Measurements from ENCODE around the gene HYAL4.
"Not testable (repeated sequence)": the region's sequence is repeated elsewhere in the genome, so short reads cannot be mapped to it uniquely, and the experiment has no call there.

HYAL4 gene

GRCh38 chr7:123821320-123821719 is 23.6 kb upstream of the HYAL4 start:
- in situ Hi-C loops (cut with HindIII; ENCODE audit: low sequenced_read_pairs): no loop called here
- no peak for TF ChIP-seq CTCF (IDR thresholded peaks at IDR 0.05; ENCODE audit: low read depth, low read length, missing control alignments)
- H3K4me3 ChIP-seq (ENCODE audit: low read depth, low read length): no peak overlapping the region
- no peak for DNase-seq (ENCODE audit: low read depth)

- no peak overlapping the region for H3K4me3 ChIP-seq (ENCODE audit: low read depth, low read length)
- TF ChIP-seq CTCF (IDR thresholded peaks at IDR 0.05; ENCODE audit: low read depth, low read length, missing control alignments): no peak
- DNase-seq (ENCODE audit: low read depth): no peak
- in situ Hi-C loops (cut with HindIII; ENCODE audit: low sequenced_read_pairs): no loop called here
These were observed 20.8 kb upstream of the HYAL4 start for GRCh38 chr7:123823898-123824753.

- in situ Hi-C loops (cut with HindIII; ENCODE audit: low sequenced_read_pairs): no loop called here
- TF ChIP-seq CTCF (IDR thresholded peaks at IDR 0.05; ENCODE audit: low read depth, low read length, missing control alignments): no peak
- no peak overlapping the region for H3K4me3 ChIP-seq (ENCODE audit: low read depth, low read length)
- DNase-seq (ENCODE audit: low read depth): no peak
These were observed 20.3 kb upstream of the HYAL4 start for GRCh38 chr7:123824754-123825067.

- DNase-seq (ENCODE audit: low read depth): no peak
- TF ChIP-seq CTCF (IDR thresholded peaks at IDR 0.05; ENCODE audit: low read depth, low read length, missing control alignments): no peak
- H3K4me3 ChIP-seq (ENCODE audit: low read depth, low read length): no peak overlapping the region
- in situ Hi-C loops (cut with HindIII; ENCODE audit: low sequenced_read_pairs): no loop called here
These were observed 16.2 kb upstream of the HYAL4 start for GRCh38 chr7:123828805-123829204.

GRCh38 chr7:123836656-123837055 is 8.3 kb upstream of the HYAL4 start:
- TF ChIP-seq CTCF (IDR thresholded peaks at IDR 0.05; ENCODE audit: low read depth, low read length, missing control alignments): no peak
- DNase-seq (ENCODE audit: low read depth): no peak
- H3K4me3 ChIP-seq (ENCODE audit: low read depth, low read length): no peak overlapping the region
- in situ Hi-C loops (cut with HindIII; ENCODE audit: low sequenced_read_pairs): no loop called here

GRCh38 chr7:123839106-123839505 is 5.9 kb upstream of the HYAL4 start:
- DNase-seq (ENCODE audit: low read depth); H3K4me3 ChIP-seq (ENCODE audit: low read depth, low read length); in situ Hi-C loops (cut with HindIII; ENCODE audit: low sequenced_read_pairs): not testable (repeated sequence)

- H3K4me3 ChIP-seq (ENCODE audit: low read depth, low read length); in situ Hi-C loops (cut with HindIII; ENCODE audit: low sequenced_read_pairs); DNase-seq (ENCODE audit: low read depth): not testable (repeated sequence)
These were observed 827 bp upstream of the HYAL4 start for GRCh38 chr7:123844142-123844541.

- in situ Hi-C loops (cut with HindIII; ENCODE audit: low sequenced_read_pairs): no loop called here
- H3K4me3 ChIP-seq (ENCODE audit: low read depth, low read length): no peak overlapping the region
- no peak for DNase-seq (ENCODE audit: low read depth)
- TF ChIP-seq CTCF (IDR thresholded peaks at IDR 0.05; ENCODE audit: low read depth, low read length, missing control alignments): no peak
These were observed 851 bp downstream of the HYAL4 start for GRCh38 chr7:123845823-123846216.

Measured in astrocyte of the cerebellum (primary cell).